Keratinocyte (primary cell): ENCODE results near the gene KLHL25.

Experiments
- EZH2 ChIP-seq: IDR thresholded peaks from one replicate; pipeline ENCODE4 v1.6.1; 2012; ENCODE audit warnings: inconsistent platforms, mild to moderate bottlenecking, low read length, moderate library complexity
- TF ChIP-seq, protein P1 (sequence below), 3 experiments: IDR thresholded peaks in 1 of 3; conservative IDR thresholded peaks in 1 of 3; optimal IDR thresholded peaks in 1 of 3; 2 replicates in 2 of 3; 3 replicates in 1 of 3; pipeline versions ENCODE3 to v1.5.1; 2011; ENCODE audit warnings: low read length in 3 of 3, mild to moderate bottlenecking in 3 of 3, moderate library complexity in 2 of 3, control low read depth in 1 of 3, inconsistent platforms in 1 of 3; ENCODE audit not compliant: insufficient read depth in 2 of 3; ENCODE audit errors: extremely low read depth in 1 of 3

DNA sequence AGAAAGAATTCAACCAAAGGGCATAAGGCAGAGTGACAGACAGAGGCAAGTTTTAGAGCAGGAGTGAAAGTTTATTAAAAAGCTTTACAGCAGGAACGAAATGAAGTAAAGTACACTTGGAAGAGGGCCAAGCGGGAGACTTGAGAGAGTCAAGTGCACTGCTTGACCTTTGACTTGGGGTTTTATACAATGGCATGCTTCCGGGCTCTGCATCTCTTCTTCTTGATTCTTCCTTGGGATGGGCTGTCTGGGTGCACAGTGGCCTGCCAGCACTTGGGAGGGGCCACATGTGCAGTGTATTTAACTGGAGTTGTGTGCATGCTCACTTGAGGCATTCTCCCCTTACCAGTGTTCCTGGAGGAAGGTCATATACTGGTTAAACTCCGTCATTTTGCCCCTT, 30.4 kb upstream of the KLHL25 start:
- TF ChIP-seq EZH2 = no peak
- TF ChIP-seq, protein P1, sequence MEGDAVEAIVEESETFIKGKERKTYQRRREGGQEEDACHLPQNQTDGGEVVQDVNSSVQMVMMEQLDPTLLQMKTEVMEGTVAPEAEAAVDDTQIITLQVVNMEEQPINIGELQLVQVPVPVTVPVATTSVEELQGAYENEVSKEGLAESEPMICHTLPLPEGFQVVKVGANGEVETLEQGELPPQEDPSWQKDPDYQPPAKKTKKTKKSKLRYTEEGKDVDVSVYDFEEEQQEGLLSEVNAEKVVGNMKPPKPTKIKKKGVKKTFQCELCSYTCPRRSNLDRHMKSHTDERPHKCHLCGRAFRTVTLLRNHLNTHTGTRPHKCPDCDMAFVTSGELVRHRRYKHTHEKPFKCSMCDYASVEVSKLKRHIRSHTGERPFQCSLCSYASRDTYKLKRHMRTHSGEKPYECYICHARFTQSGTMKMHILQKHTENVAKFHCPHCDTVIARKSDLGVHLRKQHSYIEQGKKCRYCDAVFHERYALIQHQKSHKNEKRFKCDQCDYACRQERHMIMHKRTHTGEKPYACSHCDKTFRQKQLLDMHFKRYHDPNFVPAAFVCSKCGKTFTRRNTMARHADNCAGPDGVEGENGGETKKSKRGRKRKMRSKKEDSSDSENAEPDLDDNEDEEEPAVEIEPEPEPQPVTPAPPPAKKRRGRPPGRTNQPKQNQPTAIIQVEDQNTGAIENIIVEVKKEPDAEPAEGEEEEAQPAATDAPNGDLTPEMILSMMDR (optimal IDR thresholded peaks at IDR 0.05 in 1 of 3, IDR thresholded peaks at IDR 0.05 in 1 of 3, conservative IDR thresholded peaks at IDR 0.05 in 1 of 3; ENCODE audit: extremely low read depth in 1 of 3, insufficient read depth in 2 of 3, low read length in 3 of 3) = no peak
